HG03139 (cell line): ENCODE results near the gene SCYL2.
A peak's percentile ranks its signal among the peaks of the same experiment; 100 is the strongest.
"Not testable (repeated sequence)": the region's sequence is repeated elsewhere in the genome, so short reads cannot be mapped to it uniquely, and the experiment has no call there.

Source experiments
- ATAC-seq: cut with Tn5 transposase; IDR thresholded peaks from one replicate; pipeline ENCODE4 v1.9.1; 2021; ENCODE audit not compliant: unreplicated experiment

Gene SCYL2

DNA sequence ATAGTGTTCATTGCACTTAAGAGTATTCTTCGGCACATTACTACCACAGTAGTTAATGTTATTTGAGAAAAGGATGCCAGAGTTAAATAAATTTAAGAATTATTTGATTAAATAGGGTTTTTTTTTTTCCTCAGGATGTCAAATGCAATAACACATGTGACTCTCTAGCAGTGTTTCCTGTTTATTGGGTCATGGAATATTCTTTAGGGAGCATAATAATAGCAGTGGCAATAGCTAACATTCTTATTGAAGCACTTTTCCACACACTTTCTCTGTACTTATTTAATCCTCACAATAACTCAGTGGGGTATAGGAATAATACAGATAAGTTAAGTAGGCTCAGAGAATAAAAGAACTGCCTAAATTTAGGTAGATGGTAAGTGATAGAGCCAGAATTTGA lies 44.3 kb downstream of the SCYL2 start:
- ATAC-seq, result no peak

GRCh38 chr12:100317371-100317770 lies 50.4 kb downstream of the SCYL2 start:
- ATAC-seq, result no peak

DNA sequence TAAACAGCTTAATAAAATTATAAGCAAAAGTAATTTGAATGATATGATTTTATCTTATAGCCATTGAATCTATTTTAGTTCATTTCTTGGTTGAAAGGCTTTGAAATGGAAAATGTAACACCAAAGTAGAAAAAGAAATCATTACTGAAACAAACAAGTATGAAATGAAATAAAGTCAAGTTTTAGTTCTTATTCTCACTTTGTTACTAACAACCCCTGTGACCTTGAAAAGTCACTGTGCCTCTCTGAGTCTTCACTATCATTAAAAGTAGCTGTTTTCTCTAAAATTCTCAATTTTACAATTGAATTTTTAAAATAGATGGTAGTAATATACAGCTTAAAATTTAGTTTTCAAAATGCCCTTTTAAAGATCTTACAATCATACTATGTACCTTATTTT lies 57.5 kb downstream of the SCYL2 start:
- ATAC-seq, result no peak

DNA sequence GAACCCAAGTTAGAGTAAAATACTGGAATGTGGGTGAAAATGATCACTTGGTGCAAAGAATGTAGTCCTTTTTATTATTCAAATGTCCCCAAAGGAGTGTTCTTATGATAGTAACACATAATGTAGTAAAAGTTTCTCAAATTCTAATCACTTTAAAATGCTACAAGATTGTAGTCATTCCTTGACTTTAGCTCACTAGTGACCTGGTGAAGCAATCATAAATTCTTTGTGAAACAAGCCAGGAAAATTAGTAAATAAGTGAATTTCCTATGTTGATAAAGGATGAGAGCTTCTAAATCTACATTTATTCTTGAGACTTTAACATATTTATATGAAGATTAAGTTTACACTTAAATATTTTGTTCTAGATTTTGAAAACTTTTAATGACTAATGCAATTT lies 59.2 kb downstream of the SCYL2 start:
- ATAC-seq, result no peak

GRCh38 chr12:100329800-100330199 lies 62.8 kb downstream of the SCYL2 start:
- ATAC-seq, result peak; percentile 75

DNA sequence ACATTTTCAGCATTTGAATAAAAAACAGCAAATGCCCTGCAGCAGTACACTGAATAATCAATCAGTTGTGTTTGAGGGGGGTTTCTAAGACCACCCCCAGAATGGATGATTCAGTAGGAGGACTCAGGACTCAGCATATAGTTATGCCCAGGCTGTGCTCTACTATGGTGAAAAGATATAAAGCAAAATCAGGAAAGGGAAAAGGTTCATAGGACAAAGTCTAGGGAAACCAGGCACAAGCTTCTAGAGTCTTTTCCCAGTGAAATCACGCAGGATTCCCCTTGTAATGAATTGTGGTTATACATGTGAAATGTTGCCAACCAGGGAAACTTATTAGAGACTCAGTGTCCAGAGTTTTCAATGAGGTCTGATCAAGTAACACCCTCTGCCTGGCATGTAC lies 64.9 kb downstream of the SCYL2 start:
- ATAC-seq, result no peak

- ATAC-seq, result no peak
Measured at GRCh38 chr12:100332852-100333251, 65.9 kb downstream of the SCYL2 start.

GRCh38 chr12:100337299-100337698 lies 70.3 kb downstream of the SCYL2 start:
- ATAC-seq, result no peak

GRCh38 chr12:100337727-100338126 lies 70.8 kb downstream of the SCYL2 start:
- no peak for ATAC-seq

DNA sequence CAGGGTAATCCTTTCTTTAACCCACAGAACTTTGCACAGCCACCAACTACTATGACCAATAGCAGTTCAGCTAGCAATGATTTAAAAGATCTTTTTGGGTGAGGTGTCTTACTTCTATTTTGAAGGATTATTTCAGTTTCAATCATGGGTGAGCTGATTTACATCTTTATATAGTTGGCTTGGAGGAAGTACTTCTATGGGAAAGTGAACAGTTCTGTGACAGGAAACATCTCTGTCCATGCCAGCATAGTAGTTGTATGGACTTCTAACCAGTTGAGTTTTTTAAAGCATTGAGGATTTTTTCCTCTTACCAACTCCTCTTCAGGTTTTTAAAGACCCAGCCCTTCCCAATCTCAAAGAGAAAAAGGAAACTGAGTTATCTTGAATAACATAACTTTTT lies 72.1 kb downstream of the SCYL2 start:
- ATAC-seq, result no peak

- ATAC-seq, result not testable (repeated sequence)
Measured at GRCh38 chr12:100342897-100343296, 75.9 kb downstream of the SCYL2 start.

- not testable (repeated sequence) for ATAC-seq
Measured at GRCh38 chr12:100344351-100344750, 77.4 kb downstream of the SCYL2 start.

- no peak for ATAC-seq
Measured at GRCh38 chr12:100345020-100345767, 78.2 kb downstream of the SCYL2 start.

GRCh38 chr12:100346660-100347059 lies 79.7 kb downstream of the SCYL2 start:
- ATAC-seq, result no peak

- no peak for ATAC-seq
Measured at GRCh38 chr12:100348657-100349454, 81.9 kb downstream of the SCYL2 start.

- no peak for ATAC-seq
Measured at GRCh38 chr12:100356644-100357223, 89.8 kb downstream of the SCYL2 start, which contains the start of gene SLC17A8. Gene SLC17A8, plus strand, starts transcription at chr12:100357074. Its CDS starts 318 bp downstream, at chr12:100357392.

DNA sequence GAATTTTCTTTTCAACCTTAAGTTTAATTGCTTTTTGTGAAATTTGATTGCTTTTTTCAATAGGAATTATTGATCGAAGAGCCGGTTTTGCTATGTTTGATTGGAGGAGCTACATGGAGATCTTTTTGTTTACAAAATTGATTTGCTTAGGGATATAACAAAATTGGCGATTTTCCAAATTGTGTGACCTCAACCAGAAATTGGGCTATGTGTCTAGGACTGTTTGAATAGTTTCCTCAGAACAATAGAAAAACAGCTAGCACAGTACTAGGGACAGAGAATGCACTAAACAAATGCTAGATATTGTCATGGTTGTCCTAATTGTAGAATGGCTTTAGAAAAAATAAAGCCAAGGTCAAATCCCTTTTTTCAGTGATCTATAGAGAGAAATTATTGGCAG lies 92.3 kb downstream of the SCYL2 start:
- ATAC-seq, result no peak

GRCh38 chr12:100359822-100360221 lies 92.8 kb downstream of the SCYL2 start:
- ATAC-seq, result no peak

DNA sequence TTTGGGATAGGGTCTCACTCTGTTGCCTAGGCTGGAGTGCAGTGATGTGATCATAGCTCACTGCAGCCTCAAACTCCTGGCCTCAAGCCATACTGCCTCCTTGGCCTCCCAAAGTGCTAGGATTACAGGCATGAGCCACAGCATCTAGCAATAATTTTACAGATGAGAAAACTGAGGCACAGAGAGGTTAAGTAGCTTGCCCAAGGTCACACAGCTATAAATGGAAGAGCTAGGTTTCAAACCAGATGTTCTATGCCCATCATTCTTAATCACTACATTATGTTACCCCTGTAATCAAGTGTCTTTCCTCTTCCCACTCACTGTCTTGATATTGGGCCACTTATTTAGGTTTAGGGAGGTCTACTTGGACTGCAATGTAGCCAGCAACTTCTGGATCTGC lies 93.5 kb downstream of the SCYL2 start:
- ATAC-seq, result no peak

GRCh38 chr12:100364324-100364723 lies 97.3 kb downstream of the SCYL2 start:
- no peak for ATAC-seq

- ATAC-seq, result no peak
Measured at GRCh38 chr12:100365411-100365810, 98.4 kb downstream of the SCYL2 start.

DNA sequence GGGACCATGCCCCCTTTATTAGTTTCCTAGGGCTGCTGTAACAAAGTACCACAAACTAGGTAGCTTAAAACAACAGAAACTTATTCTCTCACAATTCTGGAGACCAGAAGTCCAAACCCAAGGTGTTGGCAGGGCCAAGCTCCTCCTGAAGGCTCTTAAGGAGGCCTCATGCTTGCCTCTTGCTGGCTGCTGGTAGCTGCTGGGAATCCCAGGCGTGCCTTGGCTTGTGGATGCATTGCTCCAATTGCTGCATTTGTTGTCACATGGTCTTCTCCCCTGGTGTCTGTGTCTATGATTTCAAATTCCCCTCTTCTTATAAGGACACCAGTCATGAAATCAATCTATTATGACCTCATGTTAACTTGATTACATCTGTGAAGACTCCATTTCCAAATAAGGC lies 101.1 kb downstream of the SCYL2 start:
- ATAC-seq, result no peak
